ENCODE results near the gene BOK. TPM values are rescaled to one million over a fixed set of nuclear protein-coding genes. Genes with fewer than 3 reads are reported as not detected.

The BOK gene
- total RNA-seq, 1 donor = 15.3 TPM

GRCh38 chr2:241617431-241618154, 59.0 kb downstream of the BOK start:
- no peak for DNase-seq (ENCODE audit: low read depth)
- no peak overlapping the region for H3K4me3 ChIP-seq (ENCODE audit: low read depth, low read length)
- TF ChIP-seq CTCF (IDR thresholded peaks at IDR 0.05; ENCODE audit: insufficient read depth, low read length) = no peak

GRCh38 chr2:241618296-241618805, 59.8 kb downstream of the BOK start:
- no peak overlapping the region for H3K4me3 ChIP-seq (ENCODE audit: low read depth, low read length)
- TF ChIP-seq CTCF (IDR thresholded peaks at IDR 0.05; ENCODE audit: insufficient read depth, low read length) = no peak

GRCh38 chr2:241618829-241619228, 60.3 kb downstream of the BOK start:
- no peak overlapping the region for H3K4me3 ChIP-seq (ENCODE audit: low read depth, low read length)
- no peak for DNase-seq (ENCODE audit: low read depth)
- TF ChIP-seq CTCF (IDR thresholded peaks at IDR 0.05; ENCODE audit: insufficient read depth, low read length) = no peak

More at GRCh38 chr2:241618296-241618805, 59.8 kb downstream of the BOK start:
- DNase-seq (ENCODE audit: low read depth) = no peak

GRCh38 chr2:241619597-241620418, 61.3 kb downstream of the BOK start:
- no peak overlapping the region for H3K4me3 ChIP-seq (ENCODE audit: low read depth, low read length)
- no peak for DNase-seq (ENCODE audit: low read depth)
- no peak for TF ChIP-seq CTCF (IDR thresholded peaks at IDR 0.05; ENCODE audit: insufficient read depth, low read length)

GRCh38 chr2:241620419-241620769, 61.8 kb downstream of the BOK start:
- no peak for DNase-seq (ENCODE audit: low read depth)
- no peak overlapping the region for H3K4me3 ChIP-seq (ENCODE audit: low read depth, low read length)
- no peak for TF ChIP-seq CTCF (IDR thresholded peaks at IDR 0.05; ENCODE audit: insufficient read depth, low read length)

Small RNA genes within 50 kb of the gene (small RNA-seq; reads per million reads assigned to genes)
- gene RNA5SP122 = 1.1 reads per million, percentile 38 among the genes with 10 or more reads in this experiment

Other genes starting within 250 kb of the BOK start
- gene HDLBP, start 243.1 kb upstream of the BOK start, total RNA-seq (ENCODE audit: low replicate concordance) = 929 and 1,195 TPM in 2 replicates
- gene SEPTIN2, start 242.8 kb upstream of the BOK start, total RNA-seq (ENCODE audit: low replicate concordance) = 472 and 546 TPM in 2 replicates
- gene FARP2, start 202.5 kb upstream of the BOK start, total RNA-seq (ENCODE audit: low replicate concordance) = 27.2 and 41.0 TPM in 2 replicates
- gene STK25, start 50.2 kb upstream of the BOK start, total RNA-seq (ENCODE audit: low replicate concordance) = 143 TPM in 2 replicates
- 26.4 and 27.0 TPM in 2 replicates for gene THAP4, start 78.4 kb downstream of the BOK start, total RNA-seq (ENCODE audit: low replicate concordance)
- 22.3 and 52.0 TPM in 2 replicates for gene ATG4B, start 78.9 kb downstream of the BOK start, total RNA-seq (ENCODE audit: low replicate concordance)
- gene DTYMK, start 128.1 kb downstream of the BOK start, total RNA-seq (ENCODE audit: low replicate concordance) = 12.8 and 41.8 TPM in 2 replicates
- 14.6 and 29.2 TPM in 2 replicates for gene ING5, start 143.3 kb downstream of the BOK start, total RNA-seq (ENCODE audit: low replicate concordance)
- gene D2HGDH, start 175.9 kb downstream of the BOK start, total RNA-seq (ENCODE audit: low replicate concordance) = 9.3 and 44.1 TPM in 2 replicates
- gene GAL3ST2, start 218.1 kb downstream of the BOK start, total RNA-seq (ENCODE audit: low replicate concordance) = 0.25 TPM in 1 of 2 replicates, not detected in the other

All from fibroblast of the aortic adventitia (primary cell).